HCT116 (cell line): ENCODE measurements around the gene DOCK4.

ENCODE experiments used
- CEBPB ChIP-seq: IDR thresholded peaks from 2 replicates; pipeline ENCODE4 v1.6.1; 2012; ENCODE audit warnings: low read depth
- CTCF ChIP-seq, 3 experiments: fragments of 200-600 bp in 1 of 3; sonication (generic) in 1 of 3; IDR thresholded peaks in 2 of 3; conservative IDR thresholded peaks in 1 of 3; 2 replicates each; pipeline ENCODE4 v1.5.1; 2012 to 2017; ENCODE audit warnings: low read depth in 2 of 3, low read length in 2 of 3, antibody characterized with exemption in 1 of 3, borderline replicate concordance in 1 of 3, control low read depth in 1 of 3, mild to moderate bottlenecking in 1 of 3, mixed read lengths in 1 of 3, mixed run types in 1 of 3, moderate library complexity in 1 of 3; ENCODE audit not compliant: insufficient read depth in 1 of 3
- EZH2 ChIP-seq: fragments of 200-600 bp; sonication (generic); IDR thresholded peaks from 2 replicates; pipeline ENCODE4 v1.6.1; 2017; ENCODE audit warnings: antibody characterized with exemption, mixed run types
- EZH2phosphoT487 ChIP-seq: fragments of 200-600 bp; IDR thresholded peaks from 2 replicates; pipeline ENCODE4 v1.6.1; 2018; ENCODE audit warnings: antibody characterized with exemption, borderline replicate concordance
- JUND ChIP-seq: IDR thresholded peaks from 2 replicates; pipeline ENCODE4 v1.6.1; 2012
- MAX ChIP-seq: IDR thresholded peaks from 2 replicates; pipeline ENCODE4 v1.6.1; 2012
- POLR2A ChIP-seq: IDR thresholded peaks from 2 replicates; pipeline ENCODE4 v1.7.0; 2011; ENCODE audit warnings: borderline replicate concordance; ENCODE audit not compliant: insufficient read depth, insufficient read length; ENCODE audit errors: extremely low read depth
- POLR2AphosphoS5 ChIP-seq: IDR thresholded peaks from 2 replicates; pipeline ENCODE4 v1.6.1; 2011; ENCODE audit warnings: mild to moderate bottlenecking, low read depth, low read length, moderate library complexity
- REST ChIP-seq: IDR thresholded peaks from 2 replicates; pipeline ENCODE4 v1.6.1; 2012; ENCODE audit warnings: low read depth
- SP1 ChIP-seq: IDR thresholded peaks from 2 replicates; pipeline ENCODE4 v1.6.1; 2012; ENCODE audit warnings: low read depth
- YY1 ChIP-seq: IDR thresholded peaks from 2 replicates; pipeline ENCODE4 v1.6.1; 2011; ENCODE audit warnings: low read length, low read depth, moderate library complexity, mild to moderate bottlenecking; ENCODE audit not compliant: insufficient replicate concordance; ENCODE audit errors: extremely low read depth
- ZFX ChIP-seq: fragments of 450-650 bp; IDR thresholded peaks from 2 replicates; pipeline ENCODE4 v1.6.1; 2017
- ZNF274 ChIP-seq: fragments of 200-500 bp; sonication (Bioruptor generic); IDR thresholded peaks from 2 replicates; pipeline ENCODE4 v1.6.1; 2014; ENCODE audit warnings: mild to moderate bottlenecking, low read depth, low read length, inconsistent platforms

GRCh38 chr7:111783854-111784253 is 422.3 kb downstream of the DOCK4 start:
- TF ChIP-seq MAX = no peak
- no peak for TF ChIP-seq CTCF (IDR thresholded peaks at IDR 0.05 in 2 of 3, conservative IDR thresholded peaks at IDR 0.05 in 1 of 3; ENCODE audit: borderline replicate concordance in 1 of 3, insufficient read depth in 1 of 3, low read depth in 2 of 3, low read length in 2 of 3)
- no peak for TF ChIP-seq EZH2
- TF ChIP-seq JUND = no peak
- TF ChIP-seq ZFX = no peak
- no peak for TF ChIP-seq ZNF274
- TF ChIP-seq POLR2A = no peak
- no peak for TF ChIP-seq YY1
- TF ChIP-seq POLR2AphosphoS5 = no peak
- TF ChIP-seq SP1 = no peak
- no peak for TF ChIP-seq CEBPB
- TF ChIP-seq EZH2phosphoT487 = no peak
- TF ChIP-seq REST = no peak
